Activated CD8-positive, alpha-beta T cell treated with anti-CD3 and anti-CD28 coated beads for 36 hours (primary cell): Measurements from ENCODE around the gene TNNT1. TPM values are rescaled to one million over a fixed set of nuclear protein-coding genes. Genes with fewer than 3 reads are reported as not detected.

ENCODE experiments used
- ATAC-seq: fragments of 200-7000 bp; cut with Tn5 transposase; one replicate; pipeline ENCODE4 v1.10.0; 2021; ENCODE audit warnings: mild to moderate bottlenecking, moderate library complexity
- CTCF ChIA-PET: fragments of 350-600 bp; sonication (Branson Sonifier 250); formaldehyde crosslinking; loops from one replicate; lab custom pipeline; 2021; ENCODE audit warnings: antibody characterized with exemption; lab: Charles Lee
- POLR2A ChIA-PET: fragments of 350-600 bp; sonication (Branson Sonifier 250); formaldehyde crosslinking; loops from one replicate; lab custom pipeline; 2021; ENCODE audit warnings: antibody characterized with exemption; lab: Charles Lee
- DNase-seq: peaks from one replicate; pipeline ENCODE4 v3.0.0-alpha.2; 2020
- H3K27ac Mint-ChIP-seq: one replicate; pipeline ENCODE4 v1.8.0; 2021; ENCODE audit warnings: mild to moderate bottlenecking, mixed read lengths
- H3K27me3 Mint-ChIP-seq: one replicate; pipeline ENCODE4 v1.8.0; 2021; ENCODE audit warnings: mixed read lengths
- H3K36me3 Mint-ChIP-seq: one replicate; pipeline ENCODE4 v1.8.0; 2021; ENCODE audit warnings: low read depth, mixed read lengths
- H3K4me1 Mint-ChIP-seq: one replicate; pipeline ENCODE4 v1.8.0; 2021; ENCODE audit warnings: low read depth, mixed read lengths
- H3K4me3 Mint-ChIP-seq: one replicate; pipeline ENCODE4 v1.8.0; 2021; ENCODE audit warnings: mild to moderate bottlenecking, moderate library complexity, mixed read lengths
- H3K9me3 Mint-ChIP-seq: one replicate; pipeline ENCODE4 v1.8.0; 2021; ENCODE audit warnings: mixed read lengths
- CTCF ChIP-seq: fragments of 200-600 bp; IDR thresholded peaks from one replicate; pipeline ENCODE4 v1.8.0; 2022; ENCODE audit warnings: antibody characterized with exemption, mild to moderate bottlenecking
- intact Hi-C: fragments of 100-400 bp; cut with micrococcal nuclease; formaldehyde crosslinking; loops from one replicate; pipeline ENCODE4 v1.10.0; 2022
- total RNA-seq, 2 experiments: library from RNA; stranded (reverse); gene quantifications; one replicate each; pipeline ENCODE4 v1.2.3, GENCODE V29; 2021

TNNT1 gene
- total RNA-seq, 2 experiments from 2014 or later, result not detected

GRCh38 chr19:55161571-55162322 is 12.7 kb upstream of the TNNT1 start:
- CTCF ChIA-PET, result interaction anchor here (1.0 to 2.8 kb wide), 3 partner anchors 12 to 99 kb away, joined by 3 to 12 read pairs (median 4); partner anchors contain the start of gene RDH13
- intact Hi-C loops, result no loop called here
- no peak for ATAC-seq

GRCh38 chr19:55160986-55161365 is 12.0 kb upstream of the TNNT1 start:
- H3K27me3 Mint-ChIP-seq, result peaks cover 52% of the 10 kb centered on the region

More at GRCh38 chr19:55161571-55162322, 12.7 kb upstream of the TNNT1 start:
- Mint-ChIP-seq H3K4me3 (no peak overlapping the region), H3K27me3 (peaks cover 54% of the 10 kb centered on the region), H3K4me1 (peaks cover 8% of the 10 kb centered on the region), H3K36me3 (no peaks in the 10 kb centered on the region), H3K9me3 (no peaks in the 10 kb centered on the region), H3K27ac (no peak overlapping the region)
- POLR2A ChIA-PET, result interaction anchor here (1.0 to 1.2 kb wide), 3 partner anchors 11 to 223 kb away, joined by 3 read pairs; partner anchors contain the start of gene TMEM238
- TF ChIP-seq CTCF, result no peak
- no peak for DNase-seq

DNA sequence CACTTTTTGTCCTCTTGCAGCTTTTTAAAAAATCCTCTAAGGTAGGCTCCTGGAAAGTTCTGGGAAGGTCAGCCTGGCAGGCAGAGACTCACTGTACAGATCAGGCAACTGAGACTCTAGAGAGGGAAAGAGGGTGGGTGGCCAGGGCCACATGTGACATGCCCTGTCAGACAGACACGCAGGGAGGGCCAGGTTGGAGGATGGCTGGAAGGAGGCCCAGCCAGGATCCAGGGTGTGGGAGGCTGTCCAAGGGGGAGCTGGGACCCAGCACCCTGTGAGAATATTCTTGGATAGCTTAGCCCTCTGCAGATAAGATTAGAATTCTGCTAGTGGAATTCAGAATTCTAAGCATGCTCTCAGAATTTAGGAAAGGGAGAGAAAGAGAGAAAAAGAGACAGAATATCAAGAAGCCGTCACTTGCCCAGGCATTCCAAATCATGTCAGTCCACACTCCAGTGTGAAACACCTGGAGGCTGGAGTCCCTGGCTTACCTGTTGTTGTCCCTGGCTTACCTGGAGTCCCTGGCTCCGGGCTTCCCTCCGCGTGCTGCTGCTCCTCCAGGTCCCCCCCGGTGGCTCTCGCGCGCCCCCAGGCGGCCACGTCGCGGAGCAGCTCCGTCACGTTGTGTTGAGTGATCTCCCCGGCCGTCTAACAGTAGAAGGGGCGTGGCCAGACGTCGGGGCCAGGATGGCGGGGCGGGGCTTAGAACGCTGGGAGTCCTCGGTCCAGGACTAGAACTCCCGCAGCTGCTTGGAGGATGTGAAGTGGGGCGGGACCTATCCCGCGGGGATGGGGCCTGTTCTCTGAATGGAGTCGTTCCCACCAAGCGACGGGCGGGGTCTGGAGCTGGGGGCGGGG is 11.4 kb upstream of the TNNT1 start:
- POLR2A ChIA-PET, result interaction anchor here (0.8 to 1.2 kb wide), 4 partner anchors 9 to 247 kb away, joined by 3 read pairs; partner anchors contain the start of genes TMEM238 and UBE2S
- no peaks in the 10 kb centered on the region for H3K36me3 Mint-ChIP-seq
- CTCF ChIA-PET, result interaction anchor here (0.6 to 2.8 kb wide), 28 partner anchors 9 to 308 kb away, joined by 3 to 19 read pairs (median 4); partner anchors contain the start of genes ISOC2, KMT5C, PPP6R1 and RDH13
- no peak overlapping the region for H3K4me3 Mint-ChIP-seq
- peak; percentile 94 for TF ChIP-seq CTCF
- DNase-seq (peak; percentile 96), ATAC-seq (peak; percentile 98)
- intact Hi-C loops, result no loop called here
- no peak overlapping the region for H3K27ac Mint-ChIP-seq
- H3K4me1 Mint-ChIP-seq, result peaks cover 8% of the 10 kb centered on the region
- peaks cover 46% of the 10 kb centered on the region for H3K27me3 Mint-ChIP-seq
- H3K9me3 Mint-ChIP-seq, result no peaks in the 10 kb centered on the region

More at GRCh38 chr19:55160986-55161365, 12.0 kb upstream of the TNNT1 start:
- no peak for ATAC-seq
- Mint-ChIP-seq H3K4me1 (peaks cover 8% of the 10 kb centered on the region), H3K36me3 (no peaks in the 10 kb centered on the region), H3K4me3 (no peak overlapping the region), H3K9me3 (no peaks in the 10 kb centered on the region), H3K27ac (no peak overlapping the region)
- no peak for TF ChIP-seq CTCF
- ChIA-PET POLR2A (interaction anchor here (1.0 to 1.2 kb wide), 3 partner anchors 10 to 223 kb away, joined by 3 read pairs; partner anchors contain the start of gene TMEM238), CTCF (interaction anchor here (0.6 to 2.8 kb wide), 22 partner anchors 9 to 307 kb away, joined by 3 to 19 read pairs (median 4); partner anchors contain the start of genes ISOC2, KMT5C, PPP6R1 and RDH13)
- DNase-seq, result no peak
- intact Hi-C loops, result no loop called here

DNA sequence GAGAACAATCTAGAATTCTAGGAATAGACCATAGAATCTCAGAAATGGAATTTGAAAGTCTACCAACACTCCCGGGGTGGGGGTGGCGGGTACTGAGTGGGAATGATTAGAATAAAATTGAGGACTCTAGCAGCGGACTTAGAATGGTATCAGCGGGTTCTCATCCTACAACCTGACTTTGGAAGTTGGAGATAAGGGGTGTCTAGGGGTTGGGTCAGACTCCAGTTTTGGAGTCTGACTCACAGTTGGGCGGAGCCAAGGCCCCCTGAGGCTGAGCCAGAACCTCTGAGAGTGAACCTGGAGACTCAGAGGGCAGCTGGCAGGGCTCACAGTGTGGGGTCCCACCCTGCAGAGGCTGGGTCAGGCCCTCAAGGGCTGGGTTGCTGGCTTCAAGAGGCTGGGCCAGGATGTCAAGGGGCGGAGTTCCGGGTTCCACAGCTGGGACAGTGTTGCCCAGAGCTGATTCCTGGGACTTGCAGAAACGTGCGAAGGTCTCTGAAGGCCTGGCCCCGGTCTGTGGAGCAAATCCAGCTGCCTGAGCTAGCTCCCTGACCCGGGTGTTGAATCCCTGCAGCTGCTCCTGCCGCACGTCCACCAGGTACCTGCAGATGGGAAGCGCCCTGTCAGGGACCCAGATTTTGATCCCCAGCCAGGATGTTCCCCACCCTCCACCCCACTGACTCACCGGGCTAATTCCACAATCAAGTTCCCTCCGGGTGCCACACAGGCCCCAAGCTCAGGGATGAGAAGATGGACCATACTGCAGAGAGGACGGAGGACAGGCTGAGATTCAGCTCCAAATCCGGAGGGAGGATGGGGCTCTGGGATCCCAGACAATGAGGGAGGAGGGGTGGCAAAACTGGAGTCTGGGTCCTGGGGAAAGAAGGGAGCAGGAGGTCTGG is 10.1 kb upstream of the TNNT1 start:
- intact Hi-C loops, result no loop called here
- no peaks in the 10 kb centered on the region for H3K36me3 Mint-ChIP-seq
- DNase-seq (peak; percentile 31), ATAC-seq (no peak)
- peaks cover 13% of the 10 kb centered on the region for H3K4me1 Mint-ChIP-seq
- H3K27ac Mint-ChIP-seq, result no peak overlapping the region
- ChIA-PET POLR2A (interaction anchor here (0.7 kb wide), 1 partner anchor 116 kb away, joined by 3 read pairs; no protein-coding TSS in a partner anchor), CTCF (interaction anchor here (0.6 to 2.8 kb wide), 14 partner anchors 8 to 278 kb away, joined by 3 to 19 read pairs (median 4); no protein-coding TSS in a partner anchor)
- peaks cover 46% of the 10 kb centered on the region for H3K27me3 Mint-ChIP-seq
- H3K4me3 Mint-ChIP-seq, result no peak overlapping the region
- no peak for TF ChIP-seq CTCF
- H3K9me3 Mint-ChIP-seq, result no peaks in the 10 kb centered on the region
